Mesothelial cell of epicardium (in vitro differentiated cells): ENCODE data around the gene RAD51B. TPM values are rescaled to one million over a fixed set of nuclear protein-coding genes. Genes with fewer than 3 reads are reported as not detected.

Source experiments
- DNase-seq, 2 experiments: peaks; one replicate each; pipeline ENCODE4 v3.0.0; 2021; ENCODE audit warnings: low spot score in 2 of 2; ENCODE audit not compliant: unreplicated experiment in 2 of 2
- H3K27ac Mint-ChIP-seq: 2 replicates; pipeline ENCODE4 v1.8.0; 2021; ENCODE audit warnings: mixed read lengths
- H3K27me3 Mint-ChIP-seq: 2 replicates; pipeline ENCODE4 v1.8.0; 2021; ENCODE audit warnings: low read depth, mixed read lengths
- H3K36me3 Mint-ChIP-seq: 2 replicates; pipeline ENCODE4 v1.8.0; 2021; ENCODE audit warnings: mixed read lengths
- H3K4me1 Mint-ChIP-seq: 2 replicates; pipeline ENCODE4 v1.8.0; 2021; ENCODE audit warnings: mixed read lengths
- H3K4me3 Mint-ChIP-seq: 2 replicates; pipeline ENCODE4 v1.8.0; 2021; ENCODE audit warnings: mild to moderate bottlenecking, moderate library complexity, mixed read lengths
- H3K9me3 Mint-ChIP-seq: 2 replicates; pipeline ENCODE4 v1.8.0; 2021; ENCODE audit warnings: mixed read lengths
- CTCF ChIP-seq: fragments of 200-600 bp; sonication (generic); IDR thresholded peaks from one replicate; pipeline ENCODE4 v1.5.0; 2021; ENCODE audit warnings: antibody characterized with exemption; ENCODE audit not compliant: unreplicated experiment
- total RNA-seq: library from RNA; stranded (reverse); gene quantifications from 3 replicates; pipeline ENCODE4 v1.2.1, GENCODE V29; 2021

Gene RAD51B
- total RNA-seq, 1 donor from 2014 or later: 34.7 TPM

GRCh38 chr14:68191567-68192321, 372.2 kb downstream of the RAD51B start:
- H3K4me3 Mint-ChIP-seq: no peak overlapping the region
- peaks cover 5% of the 10 kb centered on the region for H3K36me3 Mint-ChIP-seq
- peaks cover 53% of the 10 kb centered on the region for H3K4me1 Mint-ChIP-seq
- no peak for DNase-seq
- peak overlapping the region; percentile 60 for H3K27ac Mint-ChIP-seq
- peaks cover 4% of the 10 kb centered on the region for H3K9me3 Mint-ChIP-seq
- no peak for TF ChIP-seq CTCF
- no peaks in the 10 kb centered on the region for H3K27me3 Mint-ChIP-seq

GRCh38 chr14:68192935-68193334, 373.4 kb downstream of the RAD51B start:
- Mint-ChIP-seq H3K4me3 (no peak overlapping the region), H3K36me3 (peaks cover 2% of the 10 kb centered on the region), H3K9me3 (no peaks in the 10 kb centered on the region), H3K4me1 (peaks cover 63% of the 10 kb centered on the region), H3K27ac (peak overlapping the region; percentile 60), H3K27me3 (no peaks in the 10 kb centered on the region)
- TF ChIP-seq CTCF: no peak
- DNase-seq: no peak

GRCh38 chr14:68193970-68194681, 374.5 kb downstream of the RAD51B start:
- Mint-ChIP-seq H3K27me3 (no peaks in the 10 kb centered on the region), H3K27ac (peak overlapping the region; percentile 85), H3K36me3 (no peaks in the 10 kb centered on the region), H3K9me3 (no peaks in the 10 kb centered on the region), H3K4me1 (peaks cover 69% of the 10 kb centered on the region), H3K4me3 (no peak overlapping the region)
- DNase-seq: no peak
- TF ChIP-seq CTCF: no peak

- DNase-seq: no peak
- H3K4me3 Mint-ChIP-seq: no peak overlapping the region
- no peaks in the 10 kb centered on the region for H3K27me3 Mint-ChIP-seq
- no peaks in the 10 kb centered on the region for H3K9me3 Mint-ChIP-seq
- H3K36me3 Mint-ChIP-seq: no peaks in the 10 kb centered on the region
- peaks cover 79% of the 10 kb centered on the region for H3K4me1 Mint-ChIP-seq
- TF ChIP-seq CTCF: no peak
- peak overlapping the region; percentile 62 for H3K27ac Mint-ChIP-seq
These were observed 375.5 kb downstream of the RAD51B start for GRCh38 chr14:68195126-68195525.

GRCh38 chr14:68198713-68199495, 379.3 kb downstream of the RAD51B start:
- peaks cover 9% of the 10 kb centered on the region for H3K9me3 Mint-ChIP-seq
- H3K27me3 Mint-ChIP-seq: no peaks in the 10 kb centered on the region
- no peak for TF ChIP-seq CTCF
- peaks cover 4% of the 10 kb centered on the region for H3K36me3 Mint-ChIP-seq
- peak overlapping the region; percentile 98 for H3K27ac Mint-ChIP-seq
- no peak overlapping the region for H3K4me3 Mint-ChIP-seq
- DNase-seq: no peak
- H3K4me1 Mint-ChIP-seq: peaks cover 54% of the 10 kb centered on the region
